K562 (cell line): ENCODE data around the gene BBS1. TPM values are rescaled to one million over a fixed set of nuclear protein-coding genes. Genes with fewer than 3 reads are reported as not detected.

Source experiments
- polyA plus RNA-seq, 8 experiments: library from polyadenylated mRNA; depleted of rRNA in 4 of 8; stranded (reverse) in 5 of 8; unstranded in 3 of 8; fragments of >200 nt; fragmentation: Nextera tagmentation in 2 of 8; fragmentation: Illumina TruSeq in 1 of 8; extraction: Ambion mirVana in 2 of 8; extraction: Trizol in 1 of 8; gene quantifications; 2 replicates each; pipeline versions ENCODE4 v1.2.1 to v1.2.3, GENCODE V29; 2011 to 2014; ENCODE audit warnings: inconsistent platforms in 1 of 8, missing spikeins in 1 of 8
- total RNA-seq, 7 experiments: library from RNA; depleted of rRNA in 6 of 7; stranded (reverse); fragments of >200 nt in 6 of 7; fragmentation: Illumina TruSeq in 2 of 7; extraction: Trizol in 2 of 7; gene quantifications; 2 replicates each; pipeline versions ENCODE4 v1.2.1 to v1.2.3, GENCODE V29; 2011 to 2021; ENCODE audit warnings: low replicate concordance in 1 of 7

Gene BBS1
- total and polyA plus RNA-seq, 9 of the 15 experiments (the other 6 are each of a cell fraction or from before 2014, with no cell fraction given), result 9.0 to 19.8 (median 12.1) TPM

Other genes starting within 250 kb of the BBS1 start
Only the 7 nearest of the 22 such genes appear.
- gene MRPL11, start 71.8 kb upstream of the BBS1 start, total RNA-seq (2014; rRNA removed), result 135 and 148 TPM in 2 replicates
- 75.0 and 81.4 TPM in 2 replicates for gene MRPL11, start 71.8 kb upstream of the BBS1 start, total RNA-seq (2014; rRNA removed; fragmentation: Illumina TruSeq; extraction: Trizol)
- 88.3 and 91.2 TPM in 2 replicates for gene MRPL11, start 71.8 kb upstream of the BBS1 start, total RNA-seq (2015; rRNA removed; fragmentation: Illumina TruSeq; extraction: Trizol)
- gene MRPL11, start 71.8 kb upstream of the BBS1 start, total RNA-seq (2021), result 133 and 148 TPM in 2 replicates
- gene MRPL11, start 71.8 kb upstream of the BBS1 start, polyA plus RNA-seq (2011; rRNA removed), result 97.6 and 100 TPM in 2 replicates
- gene MRPL11, start 71.8 kb upstream of the BBS1 start, polyA plus RNA-seq (2014; fragmentation: Illumina TruSeq; extraction: Trizol), result 91.9 and 103 TPM in 2 replicates
- 10 to 100 TPM; 33.0 to 43.5 TPM for gene MRPL11, start 71.8 kb upstream of the BBS1 start, polyA plus RNA-seq (2014; fragmentation: Nextera tagmentation; extraction: Ambion mirVana)
- gene MRPL11, start 71.8 kb upstream of the BBS1 start, polyA plus RNA-seq (2014; rRNA removed), result 173 and 208 TPM in 2 replicates
- gene PELI3, start 43.7 kb upstream of the BBS1 start, total RNA-seq (2014; rRNA removed), result 3.3 and 5.0 TPM in 2 replicates
- 1.3 and 1.9 TPM in 2 replicates for gene PELI3, start 43.7 kb upstream of the BBS1 start, total RNA-seq (2014; rRNA removed; fragmentation: Illumina TruSeq; extraction: Trizol)
- 3.2 and 3.4 TPM in 2 replicates for gene PELI3, start 43.7 kb upstream of the BBS1 start, total RNA-seq (2015; rRNA removed; fragmentation: Illumina TruSeq; extraction: Trizol)
- 4.0 and 4.2 TPM in 2 replicates for gene PELI3, start 43.7 kb upstream of the BBS1 start, total RNA-seq (2021)
- gene PELI3, start 43.7 kb upstream of the BBS1 start, polyA plus RNA-seq (2011; rRNA removed), result 1.4 and 1.6 TPM in 2 replicates
- gene PELI3, start 43.7 kb upstream of the BBS1 start, polyA plus RNA-seq (2014; fragmentation: Illumina TruSeq; extraction: Trizol), result 1.9 and 3.3 TPM in 2 replicates
- under 1 TPM; 0.17 to 0.46 TPM for gene PELI3, start 43.7 kb upstream of the BBS1 start, polyA plus RNA-seq (2014; fragmentation: Nextera tagmentation; extraction: Ambion mirVana)
- gene PELI3, start 43.7 kb upstream of the BBS1 start, polyA plus RNA-seq (2014; rRNA removed), result 2.4 and 2.6 TPM in 2 replicates
- 69.2 and 115 TPM in 2 replicates for gene DPP3, start 30.2 kb upstream of the BBS1 start, total RNA-seq (2014; rRNA removed)
- gene DPP3, start 30.2 kb upstream of the BBS1 start, total RNA-seq (2014; rRNA removed; fragmentation: Illumina TruSeq; extraction: Trizol), result 24.2 and 35.1 TPM in 2 replicates
- 45.0 and 50.2 TPM in 2 replicates for gene DPP3, start 30.2 kb upstream of the BBS1 start, total RNA-seq (2015; rRNA removed; fragmentation: Illumina TruSeq; extraction: Trizol)
- gene DPP3, start 30.2 kb upstream of the BBS1 start, total RNA-seq (2021), result 59.4 and 66.3 TPM in 2 replicates
- gene DPP3, start 30.2 kb upstream of the BBS1 start, polyA plus RNA-seq (2011; rRNA removed), result 33.0 and 47.6 TPM in 2 replicates
- gene DPP3, start 30.2 kb upstream of the BBS1 start, polyA plus RNA-seq (2014; fragmentation: Illumina TruSeq; extraction: Trizol), result 45.0 and 61.6 TPM in 2 replicates
- gene DPP3, start 30.2 kb upstream of the BBS1 start, polyA plus RNA-seq (2014; fragmentation: Nextera tagmentation; extraction: Ambion mirVana), result 1 to 10 TPM; 3.7 to 6.2 TPM
- gene DPP3, start 30.2 kb upstream of the BBS1 start, polyA plus RNA-seq (2014; rRNA removed), result 43.3 and 56.3 TPM in 2 replicates
- 8.3 and 13.4 TPM in 2 replicates for gene ZDHHC24, start 35.4 kb downstream of the BBS1 start, total RNA-seq (2014; rRNA removed)
- gene ZDHHC24, start 35.4 kb downstream of the BBS1 start, total RNA-seq (2014; rRNA removed; fragmentation: Illumina TruSeq; extraction: Trizol), result 1.6 and 1.7 TPM in 2 replicates
- gene ZDHHC24, start 35.4 kb downstream of the BBS1 start, total RNA-seq (2015; rRNA removed; fragmentation: Illumina TruSeq; extraction: Trizol), result 2.0 TPM in 2 replicates
- 9.1 and 11.2 TPM in 2 replicates for gene ZDHHC24, start 35.4 kb downstream of the BBS1 start, total RNA-seq (2021)
- gene ZDHHC24, start 35.4 kb downstream of the BBS1 start, polyA plus RNA-seq (2011; rRNA removed), result 3.8 and 5.9 TPM in 2 replicates
- gene ZDHHC24, start 35.4 kb downstream of the BBS1 start, polyA plus RNA-seq (2014; fragmentation: Illumina TruSeq; extraction: Trizol), result 2.7 and 3.3 TPM in 2 replicates
- under 1 TPM; 0.45 to 0.65 TPM for gene ZDHHC24, start 35.4 kb downstream of the BBS1 start, polyA plus RNA-seq (2014; fragmentation: Nextera tagmentation; extraction: Ambion mirVana)
- 6.3 and 7.2 TPM in 2 replicates for gene ZDHHC24, start 35.4 kb downstream of the BBS1 start, polyA plus RNA-seq (2014; rRNA removed)
- gene ACTN3, start 36.3 kb downstream of the BBS1 start, total RNA-seq (2014; rRNA removed), result not detected in 2 replicates
- not detected in 2 replicates for gene ACTN3, start 36.3 kb downstream of the BBS1 start, total RNA-seq (2014; rRNA removed; fragmentation: Illumina TruSeq; extraction: Trizol)
- gene ACTN3, start 36.3 kb downstream of the BBS1 start, total RNA-seq (2015; rRNA removed; fragmentation: Illumina TruSeq; extraction: Trizol), result not detected in 2 replicates
- not detected in 2 replicates for gene ACTN3, start 36.3 kb downstream of the BBS1 start, total RNA-seq (2021)
- not detected in 2 replicates for gene ACTN3, start 36.3 kb downstream of the BBS1 start, polyA plus RNA-seq (2011; rRNA removed)
- not detected in 2 replicates for gene ACTN3, start 36.3 kb downstream of the BBS1 start, polyA plus RNA-seq (2014; fragmentation: Illumina TruSeq; extraction: Trizol)
- gene ACTN3, start 36.3 kb downstream of the BBS1 start, polyA plus RNA-seq (2014; fragmentation: Nextera tagmentation; extraction: Ambion mirVana), result not detected
- not detected in 2 replicates for gene ACTN3, start 36.3 kb downstream of the BBS1 start, polyA plus RNA-seq (2014; rRNA removed)
- 4.0 and 5.6 TPM in 2 replicates for gene CTSF, start 58.0 kb downstream of the BBS1 start, total RNA-seq (2014; rRNA removed)
- 2.6 and 3.8 TPM in 2 replicates for gene CTSF, start 58.0 kb downstream of the BBS1 start, total RNA-seq (2014; rRNA removed; fragmentation: Illumina TruSeq; extraction: Trizol)
- gene CTSF, start 58.0 kb downstream of the BBS1 start, total RNA-seq (2015; rRNA removed; fragmentation: Illumina TruSeq; extraction: Trizol), result 2.4 and 2.5 TPM in 2 replicates
- gene CTSF, start 58.0 kb downstream of the BBS1 start, total RNA-seq (2021), result 4.8 and 5.0 TPM in 2 replicates
- 10.5 and 13.1 TPM in 2 replicates for gene CTSF, start 58.0 kb downstream of the BBS1 start, polyA plus RNA-seq (2011; rRNA removed)
- gene CTSF, start 58.0 kb downstream of the BBS1 start, polyA plus RNA-seq (2014; fragmentation: Illumina TruSeq; extraction: Trizol), result 2.6 and 4.2 TPM in 2 replicates
- under 1 TPM; 0.41 to 0.55 TPM for gene CTSF, start 58.0 kb downstream of the BBS1 start, polyA plus RNA-seq (2014; fragmentation: Nextera tagmentation; extraction: Ambion mirVana)
- gene CTSF, start 58.0 kb downstream of the BBS1 start, polyA plus RNA-seq (2014; rRNA removed), result 4.5 and 5.1 TPM in 2 replicates
- gene CCDC87, start 82.4 kb downstream of the BBS1 start, total RNA-seq (2014; rRNA removed), result 0.09 and 0.33 TPM in 2 replicates
- 0.13 and 0.18 TPM in 2 replicates for gene CCDC87, start 82.4 kb downstream of the BBS1 start, total RNA-seq (2014; rRNA removed; fragmentation: Illumina TruSeq; extraction: Trizol)
- gene CCDC87, start 82.4 kb downstream of the BBS1 start, total RNA-seq (2015; rRNA removed; fragmentation: Illumina TruSeq; extraction: Trizol), result 0.25 and 0.30 TPM in 2 replicates
- 0.40 and 0.44 TPM in 2 replicates for gene CCDC87, start 82.4 kb downstream of the BBS1 start, total RNA-seq (2021)
- 0.06 and 0.12 TPM in 2 replicates for gene CCDC87, start 82.4 kb downstream of the BBS1 start, polyA plus RNA-seq (2011; rRNA removed)
- 0.12 and 0.33 TPM in 2 replicates for gene CCDC87, start 82.4 kb downstream of the BBS1 start, polyA plus RNA-seq (2014; fragmentation: Illumina TruSeq; extraction: Trizol)
- gene CCDC87, start 82.4 kb downstream of the BBS1 start, polyA plus RNA-seq (2014; fragmentation: Nextera tagmentation; extraction: Ambion mirVana), result under 1 TPM in 1 of 2 experiments, not detected in 1; 0.03 TPM
- 0.12 TPM in 1 of 2 replicates, not detected in the other for gene CCDC87, start 82.4 kb downstream of the BBS1 start, polyA plus RNA-seq (2014; rRNA removed)